HG02759 (cell line): ENCODE data around the gene CDY1.
"Not testable (repeated sequence)": the region's sequence is repeated elsewhere in the genome, so short reads cannot be mapped to it uniquely, and the experiment has no call there.

Experiments
- ATAC-seq: cut with Tn5 transposase; IDR thresholded peaks from one replicate; pipeline ENCODE4 v1.9.1; 2021; ENCODE audit warnings: mild to moderate bottlenecking, moderate library complexity; ENCODE audit not compliant: unreplicated experiment

Gene CDY1, protein sequence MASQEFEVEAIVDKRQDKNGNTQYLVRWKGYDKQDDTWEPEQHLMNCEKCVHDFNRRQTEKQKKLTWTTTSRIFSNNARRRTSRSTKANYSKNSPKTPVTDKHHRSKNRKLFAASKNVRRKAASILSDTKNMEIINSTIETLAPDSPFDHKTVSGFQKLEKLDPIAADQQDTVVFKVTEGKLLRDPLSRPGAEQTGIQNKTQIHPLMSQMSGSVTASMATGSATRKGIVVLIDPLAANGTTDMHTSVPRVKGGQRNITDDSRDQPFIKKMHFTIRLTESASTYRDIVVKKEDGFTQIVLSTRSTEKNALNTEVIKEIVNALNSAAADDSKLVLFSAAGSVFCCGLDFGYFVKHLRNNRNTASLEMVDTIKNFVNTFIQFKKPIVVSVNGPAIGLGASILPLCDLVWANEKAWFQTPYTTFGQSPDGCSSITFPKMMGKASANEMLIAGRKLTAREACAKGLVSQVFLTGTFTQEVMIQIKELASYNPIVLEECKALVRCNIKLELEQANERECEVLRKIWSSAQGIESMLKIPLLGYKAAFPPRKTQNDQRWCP

DNA sequence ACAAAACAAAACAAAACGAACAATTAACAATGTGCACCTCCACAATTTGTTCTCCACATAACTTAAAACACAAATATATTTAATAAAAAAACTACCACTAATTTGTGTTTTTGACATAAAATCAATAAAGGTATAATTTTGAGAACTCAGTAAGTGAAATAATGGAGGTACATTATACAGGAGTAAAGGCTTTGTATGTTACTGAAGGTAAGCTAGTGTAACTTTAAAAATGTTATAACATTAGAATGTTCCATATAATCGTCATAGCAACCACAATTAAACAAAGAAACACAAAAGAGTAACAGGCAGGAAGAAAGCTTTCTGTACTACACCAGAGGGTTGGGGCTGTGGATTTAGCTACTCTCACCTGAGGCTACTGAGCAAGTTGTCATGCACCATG, at the start of gene CDY1:
Gene CDY1, plus strand, starts transcription at position 301 of the 400 bp plus-strand sequence. CDS start 326 bp downstream, outside the sequence.
- ATAC-seq = not testable (repeated sequence)

DNA sequence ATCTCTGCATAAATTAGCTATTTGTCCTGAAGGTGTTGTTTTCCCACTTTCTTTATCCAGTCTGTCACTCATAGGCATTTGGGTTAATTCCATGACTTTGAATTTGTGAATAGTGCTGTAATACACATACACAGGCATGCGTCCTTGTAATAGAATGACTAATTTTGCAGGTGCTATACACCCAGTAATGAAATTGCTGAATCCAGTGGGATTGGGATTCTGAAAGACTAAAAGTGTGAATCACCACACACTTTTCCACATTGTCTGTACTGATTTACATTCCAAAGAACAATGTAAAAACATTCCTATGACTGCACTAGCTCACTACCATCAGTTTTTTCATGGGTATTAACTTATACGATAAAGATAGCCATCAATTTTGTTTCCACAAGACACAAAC, 28.6 kb upstream of the CDY1 start:
- ATAC-seq = not testable (repeated sequence)

DNA sequence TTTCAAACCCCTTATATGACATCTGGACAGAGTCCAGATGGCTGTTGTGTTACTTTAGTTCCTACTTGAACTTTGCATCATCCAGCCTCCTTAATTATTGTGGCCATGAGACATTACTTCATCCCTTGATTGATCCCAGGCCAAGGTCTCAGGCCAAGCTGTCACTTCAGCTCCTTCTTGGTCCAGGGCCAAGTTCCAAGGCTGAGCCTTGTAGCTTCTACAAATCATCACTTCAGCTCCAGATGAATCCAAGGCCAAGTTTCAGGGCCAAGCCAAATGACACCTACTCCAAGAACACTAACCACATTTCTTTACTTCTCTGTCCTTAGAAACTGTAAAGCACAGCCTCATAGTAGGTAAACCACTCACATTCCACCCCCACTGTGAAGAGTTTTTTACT, 1.7 kb upstream of the CDY1 start:
- ATAC-seq = not testable (repeated sequence)

DNA sequence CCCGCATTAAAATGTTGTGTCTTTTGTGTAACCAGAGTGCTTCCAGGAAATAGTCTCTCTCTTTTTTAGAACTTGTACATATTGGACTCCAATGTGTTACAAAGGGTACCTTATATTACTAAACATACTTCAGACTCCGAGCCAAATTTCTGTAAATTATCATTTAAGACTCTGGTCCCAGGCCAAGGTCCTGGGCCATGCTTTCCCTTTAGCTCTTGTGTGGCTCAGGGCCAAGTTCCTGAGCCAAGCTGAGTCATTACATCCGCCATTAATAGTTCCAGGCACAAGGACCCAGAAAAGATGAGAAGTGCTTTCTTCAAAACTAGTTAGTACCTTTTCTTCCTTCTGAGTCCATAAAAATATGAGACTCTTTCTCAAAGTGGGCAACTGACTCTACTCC, 4.6 kb downstream of the CDY1 start:
- not testable (repeated sequence) for ATAC-seq

DNA sequence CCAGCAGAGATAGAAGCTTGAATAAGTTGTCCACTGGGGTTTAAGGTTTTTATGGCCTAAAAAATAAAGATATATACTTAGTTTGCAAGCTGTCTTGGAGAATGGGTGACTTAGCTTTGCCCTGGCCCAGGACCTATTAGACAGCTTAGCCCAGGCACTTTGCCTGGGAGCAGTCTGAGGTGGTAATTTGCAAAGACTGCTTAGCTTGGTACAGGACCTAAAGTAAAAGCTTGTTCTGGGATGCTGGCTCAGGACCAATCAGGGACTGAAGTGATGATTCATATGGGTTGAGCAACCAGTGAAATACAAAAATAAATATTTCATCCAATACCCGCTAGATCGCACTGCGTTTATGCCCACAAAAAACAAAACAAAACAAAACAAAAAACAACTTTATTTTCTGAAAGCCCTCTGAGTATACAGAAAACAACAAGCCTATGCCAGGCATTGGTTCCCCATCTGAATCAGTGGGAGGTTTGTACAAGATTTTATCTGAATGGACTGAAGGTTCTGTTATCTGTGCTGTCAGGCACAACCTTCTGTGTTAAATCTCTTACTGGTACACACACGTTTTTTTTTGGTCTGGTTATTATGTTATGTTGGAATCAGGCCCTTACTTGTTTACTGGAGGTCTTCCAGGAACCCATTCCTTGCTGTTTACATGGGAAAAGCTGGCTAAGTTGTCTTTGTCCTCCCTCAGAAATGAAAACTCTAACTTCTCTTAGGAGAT, 8.6 kb downstream of the CDY1 start:
- ATAC-seq = not testable (repeated sequence)

DNA sequence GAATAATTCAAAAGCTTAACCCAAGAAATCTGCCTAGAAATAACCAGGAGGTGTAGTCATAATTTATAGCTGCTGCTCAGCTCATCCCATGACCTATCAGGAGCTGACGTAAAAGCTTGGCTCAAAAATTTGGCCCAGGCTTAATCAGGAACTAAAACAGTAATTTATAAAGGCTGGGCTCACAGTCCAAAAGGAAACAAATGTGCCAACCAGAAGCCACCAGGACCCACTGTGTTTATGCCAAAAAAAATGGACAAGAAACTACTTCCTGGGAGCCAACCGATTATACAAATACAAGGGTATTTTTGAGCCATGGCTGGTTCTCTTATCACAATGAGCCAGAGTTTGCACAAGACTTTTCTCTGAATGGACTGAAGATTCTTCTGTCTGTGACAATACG, 17.9 kb downstream of the CDY1 start:
- not testable (repeated sequence) for ATAC-seq

DNA sequence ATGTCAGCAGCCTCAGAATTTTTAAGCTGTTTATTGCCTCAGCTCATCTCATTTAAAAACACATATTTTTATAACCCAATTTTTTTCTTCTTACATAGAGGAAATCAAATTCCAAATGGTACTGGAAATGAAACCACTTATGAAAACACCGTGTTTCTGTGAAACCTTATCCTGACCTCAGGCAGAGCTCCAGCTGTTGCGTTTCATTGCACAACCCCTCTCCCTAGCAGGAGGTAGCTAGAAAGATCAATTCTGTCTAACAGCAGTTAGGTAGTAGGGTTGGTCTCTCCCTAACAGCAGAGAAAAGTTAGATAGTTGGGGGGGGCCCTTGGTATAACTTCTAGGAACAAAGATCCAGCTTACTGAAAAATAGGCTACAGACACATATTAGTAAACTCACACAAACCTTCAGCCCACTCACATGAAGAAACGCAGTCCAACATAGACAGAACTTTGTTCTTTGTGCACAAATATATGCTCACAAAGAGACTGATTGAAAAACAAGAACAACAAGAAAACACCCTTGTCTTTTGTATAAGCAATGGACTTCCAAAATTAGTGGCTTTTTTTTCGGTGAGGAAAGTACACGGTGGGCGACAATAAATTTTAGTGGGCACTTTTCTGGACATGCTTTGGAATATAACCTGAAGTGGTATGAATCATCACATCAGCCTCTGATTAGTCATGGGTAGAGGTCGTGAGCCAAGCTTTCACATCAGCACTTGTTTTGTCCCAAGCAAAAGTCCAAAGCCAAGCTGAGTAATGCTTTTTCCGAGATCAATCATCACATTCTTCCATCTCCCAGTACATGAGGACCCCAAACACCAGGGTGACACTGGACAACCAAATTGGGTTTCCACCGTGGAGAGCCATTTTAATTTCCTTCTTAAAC, 21.4 kb downstream of the CDY1 start:
- not testable (repeated sequence) for ATAC-seq
